ENCODE results near the gene NEDD4L.

Gene NEDD4L

GRCh38 chr18:58320907-58321561, 277.0 kb downstream of the NEDD4L start:
- no peak for DNase-seq (ENCODE audit: low spot score)

- peak; percentile 86 for DNase-seq (ENCODE audit: low spot score)
Measured at GRCh38 chr18:58321986-58322385, 278.0 kb downstream of the NEDD4L start.

- DNase-seq (ENCODE audit: low spot score): no peak
Measured at GRCh38 chr18:58322464-58322863, 278.4 kb downstream of the NEDD4L start.

GRCh38 chr18:58323866-58324762, 280.1 kb downstream of the NEDD4L start:
- no peak for DNase-seq (ENCODE audit: low spot score)

GRCh38 chr18:58324824-58325480, 280.9 kb downstream of the NEDD4L start:
- DNase-seq (ENCODE audit: low spot score): no peak

- no peak for DNase-seq (ENCODE audit: low spot score)
Measured at GRCh38 chr18:58325494-58325893, 281.5 kb downstream of the NEDD4L start.

- DNase-seq (ENCODE audit: low spot score): peak; percentile 16
Measured at GRCh38 chr18:58334061-58334460, 290.0 kb downstream of the NEDD4L start.

GRCh38 chr18:58335223-58335622, 291.2 kb downstream of the NEDD4L start:
- no peak for DNase-seq (ENCODE audit: low spot score)

GRCh38 chr18:58335821-58336220, 291.8 kb downstream of the NEDD4L start:
- no peak for DNase-seq (ENCODE audit: low spot score)

GRCh38 chr18:58336605-58337004, 292.6 kb downstream of the NEDD4L start:
- DNase-seq (ENCODE audit: low spot score): peak; percentile 44

- DNase-seq (ENCODE audit: low spot score): no peak
Measured at GRCh38 chr18:58337285-58337684, 293.3 kb downstream of the NEDD4L start.

- DNase-seq (ENCODE audit: low spot score): no peak
Measured at GRCh38 chr18:58337686-58338085, 293.7 kb downstream of the NEDD4L start.

- DNase-seq (ENCODE audit: low spot score): no peak
Measured at GRCh38 chr18:58338141-58338540, 294.1 kb downstream of the NEDD4L start.

GRCh38 chr18:58338961-58339592, 295.1 kb downstream of the NEDD4L start:
- peak; percentile 16 for DNase-seq (ENCODE audit: low spot score)

- DNase-seq (ENCODE audit: low spot score): no peak
Measured at GRCh38 chr18:58339890-58340289, 295.9 kb downstream of the NEDD4L start.

- no peak for DNase-seq (ENCODE audit: low spot score)
Measured at GRCh38 chr18:58341916-58342315, 297.9 kb downstream of the NEDD4L start.

GRCh38 chr18:58344080-58344670, 300.1 kb downstream of the NEDD4L start:
- no peak for DNase-seq (ENCODE audit: low spot score)

- no peak for DNase-seq (ENCODE audit: low spot score)
Measured at GRCh38 chr18:58344861-58345463, 300.9 kb downstream of the NEDD4L start.

- DNase-seq (ENCODE audit: low spot score): no peak
Measured at GRCh38 chr18:58345875-58346274, 301.8 kb downstream of the NEDD4L start.

- no peak for DNase-seq (ENCODE audit: low spot score)
Measured at GRCh38 chr18:58347135-58347534, 303.1 kb downstream of the NEDD4L start.

GRCh38 chr18:58348517-58348916, 304.5 kb downstream of the NEDD4L start:
- DNase-seq (ENCODE audit: low spot score): no peak

GRCh38 chr18:58348951-58349350, 304.9 kb downstream of the NEDD4L start:
- DNase-seq (ENCODE audit: low spot score): no peak
